ENCODE measurements around the gene PML. TPM values are rescaled to one million over a fixed set of nuclear protein-coding genes. Genes with fewer than 3 reads are reported as not detected.

PML gene
- 47.3 and 51.8 TPM in 2 replicates for total RNA-seq

DNA sequence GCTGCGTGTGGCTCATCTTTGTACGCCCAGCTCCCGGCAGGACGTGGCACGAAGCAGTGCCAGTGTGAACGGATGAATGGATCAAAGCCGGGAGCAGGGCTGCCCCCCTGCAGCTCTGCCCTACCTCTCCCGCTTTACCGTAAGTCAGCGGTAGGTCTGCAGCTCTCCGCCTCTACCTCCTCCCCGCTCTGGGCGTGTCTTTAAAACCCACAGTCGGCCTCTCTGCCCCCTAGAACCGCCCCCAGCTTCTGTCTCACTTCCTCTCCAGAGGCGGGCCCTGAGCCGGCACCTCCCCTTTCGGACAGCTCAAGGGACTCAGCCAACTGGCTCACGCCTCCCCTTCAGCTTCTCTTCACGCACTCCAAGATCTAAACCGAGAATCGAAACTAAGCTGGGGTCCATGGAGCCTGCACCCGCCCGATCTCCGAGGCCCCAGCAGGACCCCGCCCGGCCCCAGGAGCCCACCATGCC, at the start of gene PML:
TSS of gene PML (plus strand) at position 304 of the 471 bp plus-strand sequence. CDS start at position 401, 97 bp downstream.

GRCh38 chr15:73991726-73992593, 2.6 kb upstream of the PML start, which contains the start of gene STOML1:
Gene STOML1 (minus strand): TSS chr15:73992295. CDS start chr15:73992223, 72 bp downstream.

GRCh38 chr15:74082450-74082849, 87.9 kb downstream of the PML start, which contains the start of gene GOLGA6A:
Gene GOLGA6A (minus strand): TSS chr15:74082550. CDS start chr15:74082509, 41 bp downstream.

Other genes starting within 250 kb of the PML start
- gene INSYN1, start 241.4 kb upstream of the PML start, total RNA-seq = 0.73 and 1.5 TPM in 2 replicates
- not detected in 2 replicates for gene TBC1D21, start 121.2 kb upstream of the PML start, total RNA-seq
- gene LOXL1, start 68.3 kb upstream of the PML start, total RNA-seq = 212 and 287 TPM in 2 replicates
- 23.9 and 25.5 TPM in 2 replicates for gene STOML1, start 2.4 kb upstream of the PML start, total RNA-seq
- not detected in 2 replicates for gene GOLGA6A, start 87.8 kb downstream of the PML start, total RNA-seq
- not detected in 2 replicates for gene ISLR2, start 135.9 kb downstream of the PML start, total RNA-seq
- 92.1 and 202 TPM in 2 replicates for gene ISLR, start 179.0 kb downstream of the PML start, total RNA-seq
- gene STRA6, start 208.1 kb downstream of the PML start, total RNA-seq = 0.29 and 0.83 TPM in 2 replicates
- gene CCDC33, start 241.6 kb downstream of the PML start, total RNA-seq = not detected in 2 replicates